GM23338 (cell line): ENCODE results near the gene LCNL1.

Experiments
- EZH2phosphoT487 ChIP-seq: fragments of 200-600 bp; sonication (generic); IDR thresholded peaks from one replicate; pipeline ENCODE4 v1.8.1; 2018; ENCODE audit warnings: antibody characterized with exemption; ENCODE audit not compliant: unreplicated experiment
- REST ChIP-seq: IDR thresholded peaks from one replicate; pipeline ENCODE4 v1.6.1; 2018; ENCODE audit warnings: antibody characterized with exemption; ENCODE audit not compliant: unreplicated experiment

- TF ChIP-seq EZH2phosphoT487 (no peak), REST (no peak)
Measured at GRCh38 chr9:136997830-136998234, 15.0 kb downstream of the LCNL1 start.
